ENCODE measurements around the gene RAB11B.
"Not testable (repeated sequence)": the region's sequence is repeated elsewhere in the genome, so short reads cannot be mapped to it uniquely, and the experiment has no call there.

The RAB11B gene

DNA sequence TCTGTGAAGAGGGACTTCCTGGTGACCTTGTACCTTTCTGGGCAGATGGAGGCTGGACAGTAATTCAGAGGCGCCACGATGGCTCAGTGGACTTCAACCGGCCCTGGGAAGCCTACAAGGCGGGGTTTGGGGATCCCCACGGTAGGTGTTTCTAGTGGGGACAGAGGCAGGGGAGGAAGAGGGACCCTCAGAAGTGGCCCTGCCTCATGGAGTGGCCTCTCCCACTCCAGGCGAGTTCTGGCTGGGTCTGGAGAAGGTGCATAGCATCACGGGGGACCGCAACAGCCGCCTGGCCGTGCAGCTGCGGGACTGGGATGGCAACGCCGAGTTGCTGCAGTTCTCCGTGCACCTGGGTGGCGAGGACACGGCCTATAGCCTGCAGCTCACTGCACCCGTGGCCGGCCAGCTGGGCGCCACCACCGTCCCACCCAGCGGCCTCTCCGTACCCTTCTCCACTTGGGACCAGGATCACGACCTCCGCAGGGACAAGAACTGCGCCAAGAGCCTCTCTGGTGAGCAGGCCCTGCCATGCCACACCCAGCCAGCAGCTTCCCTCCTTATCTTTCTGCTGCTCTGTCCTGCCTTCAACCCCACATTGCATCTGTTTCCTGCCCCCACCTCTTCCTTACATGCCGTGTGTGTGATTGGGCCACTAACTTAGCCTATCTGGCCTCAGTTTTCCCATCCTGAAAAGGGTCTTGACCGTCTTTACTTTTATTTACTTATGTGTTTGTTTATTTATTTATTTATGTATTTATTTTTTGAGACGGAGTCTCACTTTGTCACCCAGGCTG is 19.0 kb upstream of the RAB11B start:
- no peak for DNase-seq

DNA sequence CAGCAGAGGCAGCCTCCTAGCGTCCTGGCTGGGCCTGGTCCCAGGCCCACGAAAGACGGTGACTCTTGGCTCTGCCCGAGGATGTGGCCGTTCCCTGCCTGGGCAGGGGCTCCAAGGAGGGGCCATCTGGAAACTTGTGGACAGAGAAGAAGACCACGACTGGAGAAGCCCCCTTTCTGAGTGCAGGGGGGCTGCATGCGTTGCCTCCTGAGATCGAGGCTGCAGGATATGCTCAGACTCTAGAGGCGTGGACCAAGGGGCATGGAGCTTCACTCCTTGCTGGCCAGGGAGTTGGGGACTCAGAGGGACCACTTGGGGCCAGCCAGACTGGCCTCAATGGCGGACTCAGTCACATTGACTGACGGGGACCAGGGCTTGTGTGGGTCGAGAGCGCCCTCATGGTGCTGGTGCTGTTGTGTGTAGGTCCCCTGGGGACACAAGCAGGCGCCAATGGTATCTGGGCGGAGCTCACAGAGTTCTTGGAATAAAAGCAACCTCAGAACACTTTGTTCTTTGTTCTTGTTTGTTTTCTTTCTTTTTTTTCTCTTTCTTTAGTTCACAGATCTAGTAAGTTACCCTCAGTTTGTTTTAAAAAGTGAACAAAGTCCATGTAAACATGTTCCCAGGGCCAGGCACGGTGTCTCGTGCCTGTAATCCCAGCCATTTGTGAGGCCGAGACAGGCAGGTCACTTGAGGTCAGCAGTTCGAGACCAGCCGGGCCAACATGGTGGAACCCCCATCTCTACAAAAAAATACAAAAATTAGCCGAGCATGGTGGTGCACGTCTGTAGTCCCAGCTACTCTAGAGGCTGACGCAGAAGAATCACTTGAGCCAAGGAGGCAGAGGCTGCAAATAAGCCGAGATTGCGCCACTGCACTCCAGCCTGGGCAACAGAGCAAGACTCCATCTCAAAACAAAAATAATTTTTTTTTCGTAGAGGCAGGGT is 16.0 kb upstream of the RAB11B start:
- DNase-seq: no peak

DNA sequence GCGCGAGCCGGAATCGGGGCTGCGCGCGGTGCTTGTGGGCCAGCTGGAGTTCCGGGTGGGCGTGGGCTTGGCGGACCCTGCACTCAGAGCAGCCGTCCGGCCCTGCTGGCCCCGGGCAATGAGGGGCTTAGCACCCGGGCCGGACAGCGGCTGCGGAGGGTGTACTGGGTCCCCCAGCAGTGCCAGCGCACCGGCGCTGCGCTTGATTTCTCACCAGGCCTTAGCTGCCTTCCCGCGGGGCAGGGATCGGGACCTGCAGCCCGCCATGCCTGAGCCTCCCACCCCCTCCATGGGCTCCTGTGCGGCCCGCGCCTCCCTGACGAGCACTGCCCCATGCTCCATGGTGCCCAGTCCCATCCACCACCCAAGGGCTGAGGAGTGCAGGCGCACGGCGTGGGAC is 14.4 kb upstream of the RAB11B start:
- not testable (repeated sequence) for DNase-seq

DNA sequence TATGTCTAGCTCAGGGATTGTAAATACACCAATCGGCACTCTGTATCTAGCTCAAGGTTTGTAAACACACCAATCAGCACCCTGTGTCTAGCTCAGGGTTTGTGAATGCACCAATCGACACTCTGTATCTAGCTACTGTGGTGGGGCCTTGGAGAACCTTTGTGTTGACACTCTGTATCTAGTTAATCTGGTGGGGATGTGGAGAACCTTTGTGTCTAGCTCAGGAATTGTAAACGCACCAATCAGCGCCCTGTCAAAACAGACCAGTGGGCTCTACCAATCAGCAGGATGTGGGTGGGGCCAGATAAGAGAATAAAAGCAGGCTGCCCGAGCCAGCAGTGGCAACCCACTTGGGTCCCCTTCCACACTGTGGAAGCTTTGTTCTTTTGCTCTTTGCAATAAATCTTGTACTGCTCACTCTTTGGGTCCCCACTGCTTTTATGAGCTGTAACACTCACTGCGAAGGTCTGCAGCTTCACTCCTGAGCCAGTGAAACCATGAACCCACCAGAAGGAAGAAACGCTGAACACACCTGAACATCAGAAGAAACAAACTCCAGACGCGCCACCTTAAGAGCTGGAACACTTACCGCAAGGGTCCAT is 13.7 kb upstream of the RAB11B start:
- not testable (repeated sequence) for DNase-seq

DNA sequence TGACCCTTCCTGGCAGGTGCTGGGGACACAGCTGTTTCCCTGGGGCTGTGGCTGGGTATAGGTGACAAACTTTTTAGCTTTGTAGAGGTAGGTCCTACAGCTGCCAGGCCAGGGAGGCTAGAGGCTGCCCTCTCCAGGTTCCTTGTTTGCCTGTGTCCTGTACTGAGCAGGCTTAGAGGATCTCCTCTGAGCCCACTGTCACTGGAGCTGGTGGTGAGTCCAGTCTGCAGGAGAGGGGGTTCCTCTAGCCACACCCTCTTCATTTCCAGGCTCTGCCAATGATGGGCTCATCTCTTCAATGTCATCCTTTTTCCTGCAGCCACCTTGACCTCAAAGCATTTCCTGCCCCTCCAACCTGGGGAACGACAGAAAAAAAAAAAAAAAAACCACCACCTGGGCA is 12.6 kb upstream of the RAB11B start:
- no peak for DNase-seq

DNA sequence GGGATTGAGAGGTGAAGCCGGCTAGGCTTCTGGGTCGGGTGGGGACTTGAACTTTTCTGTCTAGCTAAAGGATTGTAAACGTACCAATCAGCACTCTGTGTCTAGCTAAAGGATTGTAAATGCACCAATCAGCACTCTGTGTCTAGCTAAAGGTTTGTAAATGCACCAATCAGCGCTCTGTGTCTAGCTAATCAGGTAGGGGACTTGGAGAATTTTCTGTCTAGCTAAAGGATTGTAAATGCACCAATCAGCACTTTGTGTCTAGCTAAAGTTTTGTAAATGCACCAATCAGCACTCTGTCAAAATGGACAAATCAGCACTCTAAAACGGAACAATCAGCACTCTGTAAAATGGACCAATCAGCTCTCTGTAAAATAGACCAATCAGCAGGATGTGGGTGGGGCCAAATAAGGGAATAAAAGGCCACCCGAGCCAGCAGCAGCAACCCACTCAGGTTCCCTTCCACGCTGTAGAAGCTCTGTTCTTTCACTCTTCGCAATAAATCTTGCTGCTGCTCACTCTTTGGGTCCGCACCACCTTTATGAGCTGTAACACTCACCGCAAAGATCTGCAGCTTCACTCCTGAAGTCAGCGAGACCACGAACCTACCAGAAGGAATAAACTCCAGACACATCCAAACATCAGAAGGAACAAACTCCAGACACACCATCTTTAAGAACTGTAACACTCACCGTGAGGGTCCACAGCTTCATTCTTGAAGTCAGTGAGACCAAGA is 10.8 kb upstream of the RAB11B start:
- DNase-seq: not testable (repeated sequence)

DNA sequence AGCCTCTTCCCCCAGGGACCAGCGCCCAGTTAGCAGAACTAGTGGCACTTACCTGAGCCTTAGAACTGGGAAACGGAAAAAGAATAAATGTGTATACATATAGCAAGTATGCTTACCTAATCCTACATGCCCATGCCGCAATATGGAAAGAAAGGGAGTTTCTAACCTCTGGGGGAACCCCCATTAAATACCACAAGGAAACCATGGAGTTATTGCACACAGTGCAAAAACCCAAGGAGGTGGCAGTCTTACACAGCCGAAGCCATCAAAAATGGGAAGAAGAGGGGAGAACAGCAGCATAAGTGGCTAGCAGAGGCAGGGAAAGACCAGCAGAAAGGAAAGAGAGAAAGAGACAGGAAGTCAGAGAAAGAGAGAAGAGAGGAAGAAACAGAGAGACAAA is 5.6 kb upstream of the RAB11B start:
- DNase-seq: not testable (repeated sequence)

DNA sequence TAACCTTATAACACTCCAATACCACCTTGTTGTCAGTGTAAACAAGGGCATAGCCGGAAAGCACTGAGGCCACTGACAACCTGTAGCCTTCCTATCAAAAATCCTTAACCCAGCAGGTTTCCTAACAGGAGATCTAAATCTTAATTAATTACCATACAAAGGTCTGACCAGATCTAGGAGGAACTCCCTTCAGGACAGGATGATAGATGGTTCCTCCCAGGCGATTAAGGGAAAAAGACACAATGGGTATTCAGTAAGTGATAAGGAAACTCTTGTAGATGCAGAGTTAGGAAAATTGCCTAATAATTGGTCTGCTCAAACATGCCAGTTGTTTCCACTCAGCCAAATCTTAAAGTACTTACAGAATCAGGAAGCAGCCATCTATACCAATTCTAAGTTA is 5.1 kb upstream of the RAB11B start:
- not testable (repeated sequence) for DNase-seq

DNA sequence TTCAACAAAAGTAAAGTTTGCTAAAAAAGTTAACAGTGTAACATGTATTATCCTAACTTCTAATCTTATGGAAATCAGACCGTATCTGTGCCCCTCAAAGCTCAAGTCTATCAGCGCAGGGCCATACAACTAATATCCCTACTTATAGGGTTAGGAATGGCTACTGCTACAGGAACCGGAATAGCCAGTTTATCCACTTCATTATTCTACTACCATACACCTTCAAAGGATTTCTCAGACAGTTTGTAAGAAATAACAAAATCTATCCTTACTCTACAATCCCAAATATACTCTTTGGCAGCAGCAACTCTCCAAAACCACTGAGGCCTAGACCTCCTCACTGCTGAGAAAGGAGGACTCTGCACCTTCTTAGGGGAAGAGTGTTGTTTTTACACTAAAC is 4.6 kb upstream of the RAB11B start:
- DNase-seq: peak in 1 of 2 experiments; percentile 18

DNA sequence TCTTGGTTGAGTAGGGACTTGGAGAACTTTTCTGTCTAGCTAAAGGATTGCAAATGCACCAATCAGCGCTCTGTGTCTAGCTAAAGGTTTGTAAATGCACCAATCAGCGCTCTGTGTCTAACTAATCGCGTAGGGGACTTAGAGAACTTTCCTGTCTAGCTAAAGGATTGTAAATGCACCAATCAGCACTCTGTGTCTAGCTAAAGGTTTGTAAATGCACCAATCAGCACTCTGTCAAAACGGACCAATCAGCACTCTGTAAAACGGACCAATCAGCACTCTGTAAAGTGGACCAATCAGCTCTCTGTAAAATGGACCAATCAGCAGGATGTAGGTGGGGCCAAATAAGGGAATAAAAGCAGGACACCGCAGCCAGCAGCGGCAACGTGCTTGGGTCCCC is 3.7 kb upstream of the RAB11B start:
- DNase-seq: not testable (repeated sequence)

DNA sequence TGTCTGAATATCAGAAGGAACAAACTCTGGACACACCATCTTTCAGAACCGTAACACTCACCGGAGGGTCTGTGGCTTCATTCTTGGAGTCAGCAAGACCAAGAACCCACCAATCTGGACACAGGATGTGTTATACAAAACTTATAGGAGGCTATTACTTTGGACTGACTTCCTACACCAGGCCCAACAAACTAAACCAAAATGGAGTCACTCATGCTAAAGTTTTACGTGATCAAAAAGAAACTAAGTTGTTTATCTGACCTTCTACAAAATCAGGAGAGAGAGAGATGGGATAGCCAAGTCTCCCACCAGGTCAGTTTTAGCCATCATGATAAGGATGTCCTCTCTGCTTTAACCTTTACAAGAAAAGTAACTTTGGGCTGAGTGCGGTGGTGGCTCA is 3.2 kb upstream of the RAB11B start:
- no peak for DNase-seq

DNA sequence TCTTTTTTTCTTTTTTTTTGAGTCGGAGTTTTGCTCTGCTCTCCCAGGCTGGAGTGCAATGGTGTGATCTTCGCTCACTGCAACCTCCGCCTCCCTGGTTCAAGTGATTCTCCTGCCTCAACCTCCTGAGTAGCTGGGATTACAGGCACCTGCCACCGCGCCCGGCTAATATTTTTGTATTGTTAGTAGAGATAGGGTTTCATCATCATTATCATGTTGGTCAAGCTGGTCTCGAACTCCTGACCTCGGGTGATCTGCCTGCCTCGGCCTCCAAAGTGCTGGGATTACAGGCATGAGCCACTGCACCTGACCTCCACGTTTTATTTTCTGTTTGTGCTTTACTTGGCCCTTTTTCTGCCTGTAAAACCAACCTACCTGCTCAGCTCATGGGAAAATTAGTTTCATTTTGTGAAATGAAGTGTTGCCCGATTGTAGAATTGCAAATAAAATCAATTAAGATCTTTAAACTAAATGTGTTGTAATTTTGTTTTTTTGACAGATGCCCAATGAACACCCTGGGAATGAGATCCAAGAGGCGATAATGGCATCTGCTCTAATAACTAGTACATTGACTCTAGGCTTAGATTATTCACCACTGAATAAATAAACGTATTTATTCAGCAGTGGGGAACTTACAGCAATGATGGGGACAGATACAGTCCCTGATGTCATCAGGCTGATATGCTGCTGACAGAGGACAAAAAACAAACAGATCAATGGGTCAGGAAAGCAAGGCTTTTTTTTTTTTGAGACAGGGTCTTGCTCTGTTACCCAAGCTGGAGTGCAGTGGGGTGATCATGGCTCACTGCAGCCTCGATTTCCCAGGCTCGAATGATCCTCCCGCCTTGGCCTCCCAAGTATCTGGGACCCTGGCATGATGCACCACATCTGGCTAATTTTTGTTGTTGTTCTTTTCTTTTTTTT is 2.2 kb upstream of the RAB11B start:
- DNase-seq: no peak

DNA sequence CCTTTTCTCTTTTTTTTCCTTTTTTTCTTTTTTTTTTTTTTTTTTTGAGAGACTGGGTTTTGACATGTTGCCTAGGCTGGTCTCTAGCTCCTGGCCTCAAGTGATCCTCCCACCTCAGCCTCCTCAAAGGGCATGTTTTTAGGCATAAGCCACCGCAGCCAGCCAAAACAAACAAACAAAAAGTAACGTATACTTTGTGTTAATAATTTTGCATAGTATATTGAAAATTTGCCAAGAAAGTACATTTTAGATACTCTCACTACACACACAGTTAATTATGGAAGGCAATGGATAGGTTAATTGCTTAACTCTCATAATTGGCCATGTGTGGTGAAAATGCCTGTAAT is 1.6 kb upstream of the RAB11B start:
- DNase-seq: no peak

DNA sequence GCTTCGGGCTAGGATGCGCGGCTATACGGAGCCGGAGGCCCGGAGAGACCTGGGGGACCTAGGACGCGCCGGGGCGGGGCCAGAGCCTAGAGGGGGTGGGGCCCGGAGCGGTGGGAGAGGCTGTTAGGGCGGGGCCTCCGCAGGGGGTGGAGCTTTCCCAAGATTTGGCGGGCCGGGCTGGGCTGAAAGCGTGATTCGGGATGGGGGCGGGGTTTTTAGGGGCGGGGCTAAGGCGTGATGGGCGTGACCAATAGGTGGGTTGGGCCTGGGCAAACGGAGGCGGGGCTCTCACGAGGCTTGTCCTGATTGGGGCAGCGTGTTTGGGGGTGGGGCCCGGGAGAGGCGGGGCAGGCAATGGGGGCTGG is 439 bp downstream of the RAB11B start:
- peak; percentile 69 to 95 for DNase-seq

DNA sequence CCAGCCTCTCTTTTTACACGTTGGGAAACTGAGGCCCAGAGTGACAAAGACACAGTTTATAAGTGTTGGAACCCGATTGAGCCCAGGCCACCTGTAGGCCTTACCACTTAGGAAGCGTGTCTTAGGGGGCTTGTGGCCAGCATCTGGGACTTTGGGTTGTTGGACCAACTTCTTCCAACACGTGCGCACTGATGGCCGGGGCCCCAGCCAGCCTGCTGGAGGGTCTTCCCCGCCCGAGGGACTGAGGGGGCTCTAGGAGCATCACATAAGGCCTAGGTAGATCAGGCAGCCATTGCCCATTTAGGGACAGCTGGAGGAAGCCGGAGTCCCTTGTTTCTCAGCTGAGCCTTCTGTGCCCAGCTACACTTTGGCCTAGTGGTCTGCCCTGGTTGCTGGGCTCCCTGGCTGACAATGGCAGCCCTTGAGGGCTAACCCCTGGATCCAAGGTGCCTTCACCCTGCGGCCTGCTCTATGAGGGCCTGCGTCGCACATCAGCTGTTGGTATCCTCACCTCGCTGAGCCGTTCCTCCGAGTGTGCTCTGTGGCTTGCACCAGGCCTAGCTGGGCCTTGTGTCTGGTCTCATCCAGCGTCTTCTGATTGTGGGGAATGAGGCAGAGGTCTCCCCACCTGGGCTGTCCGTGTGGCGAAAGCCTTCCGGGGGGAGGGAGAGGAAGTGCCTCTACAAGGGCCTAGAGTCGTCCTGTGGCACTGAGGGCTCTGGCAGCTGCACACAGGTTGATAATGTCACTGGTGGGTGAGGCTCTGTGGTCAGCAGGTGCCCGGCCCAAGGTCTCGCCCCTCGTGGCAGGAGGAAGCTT is 1.2 kb downstream of the RAB11B start:
- DNase-seq: no peak

DNA sequence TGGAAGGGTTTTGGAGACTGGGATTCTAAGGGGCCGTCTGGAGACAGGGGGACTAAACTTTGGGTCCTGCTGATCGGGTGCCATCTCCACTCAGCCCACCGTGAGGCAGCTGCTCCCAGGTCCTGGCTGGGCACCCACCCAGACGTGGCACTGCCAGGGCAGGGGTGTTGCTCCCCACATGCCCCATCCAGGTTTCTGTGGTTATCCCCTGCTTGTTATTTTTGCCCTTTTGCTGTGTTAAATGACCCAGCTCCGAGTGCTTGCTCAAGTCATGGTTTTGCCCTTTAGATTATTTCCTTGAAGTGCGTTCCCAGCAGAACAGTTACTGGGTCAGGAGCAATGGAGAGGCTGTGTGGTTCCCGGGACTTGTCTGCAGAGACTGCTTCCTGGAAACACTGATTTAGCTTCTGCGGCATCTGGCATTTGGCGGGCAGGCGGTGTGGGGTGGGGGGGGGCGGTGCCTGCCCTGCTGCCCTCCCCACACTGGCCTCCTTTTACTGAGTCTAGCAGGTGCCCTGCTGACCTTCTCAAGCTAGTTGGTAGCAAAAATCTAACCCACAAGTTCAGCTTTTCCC is 1.9 kb downstream of the RAB11B start:
- no peak for DNase-seq

DNA sequence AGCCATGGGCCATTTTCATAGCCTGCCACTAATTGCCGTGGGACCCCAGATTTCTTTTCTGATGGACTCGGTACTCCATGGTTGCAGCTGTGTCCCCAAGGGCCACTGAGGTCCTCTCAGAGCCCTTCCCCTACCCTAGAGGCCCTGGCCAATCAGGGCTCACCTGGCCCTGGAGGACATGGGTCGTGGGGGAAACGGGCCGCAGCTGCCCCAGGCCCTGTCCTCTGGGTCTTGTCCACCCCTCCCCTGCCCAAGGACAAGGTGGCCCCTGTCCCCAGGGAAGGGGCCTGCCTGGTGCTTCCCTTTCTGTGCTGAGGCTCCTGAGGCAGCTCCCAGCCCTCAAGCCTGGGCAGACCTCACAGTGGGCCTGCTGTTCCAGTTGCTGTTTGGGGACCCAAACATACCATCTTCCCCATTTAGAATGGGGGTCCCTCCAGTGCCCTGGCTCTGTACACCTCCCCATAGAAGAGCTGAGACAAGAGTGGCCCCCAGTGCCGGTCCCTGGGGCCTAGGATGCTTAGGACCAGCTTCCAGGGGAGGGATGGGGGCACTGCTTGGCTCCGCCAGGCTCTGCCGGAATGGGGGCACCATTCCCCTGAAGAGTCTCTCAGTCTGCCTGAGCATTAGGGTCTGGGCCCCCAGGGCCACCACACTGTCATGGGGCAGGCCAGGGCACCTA is 3.2 kb downstream of the RAB11B start:
- no peak for DNase-seq

DNA sequence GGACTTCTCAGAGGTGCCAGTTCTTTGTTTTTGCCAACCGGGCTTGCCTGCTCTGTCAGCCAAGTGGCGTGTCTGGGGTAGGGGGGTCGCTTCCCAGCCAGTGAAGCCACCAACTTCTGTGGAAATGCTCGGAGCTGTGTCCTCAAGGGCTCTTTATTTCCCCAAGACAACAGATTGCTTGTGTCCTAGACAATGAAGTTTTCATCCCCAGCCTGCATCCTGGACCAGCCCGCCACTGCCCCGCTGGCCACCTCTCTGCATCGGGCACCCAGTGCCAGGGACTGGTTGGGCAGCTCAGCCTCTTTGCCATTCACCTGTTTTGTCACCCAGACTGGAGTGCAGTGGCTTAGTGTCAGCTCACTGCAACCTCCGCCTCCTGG is 3.7 kb downstream of the RAB11B start:
- DNase-seq: no peak

DNA sequence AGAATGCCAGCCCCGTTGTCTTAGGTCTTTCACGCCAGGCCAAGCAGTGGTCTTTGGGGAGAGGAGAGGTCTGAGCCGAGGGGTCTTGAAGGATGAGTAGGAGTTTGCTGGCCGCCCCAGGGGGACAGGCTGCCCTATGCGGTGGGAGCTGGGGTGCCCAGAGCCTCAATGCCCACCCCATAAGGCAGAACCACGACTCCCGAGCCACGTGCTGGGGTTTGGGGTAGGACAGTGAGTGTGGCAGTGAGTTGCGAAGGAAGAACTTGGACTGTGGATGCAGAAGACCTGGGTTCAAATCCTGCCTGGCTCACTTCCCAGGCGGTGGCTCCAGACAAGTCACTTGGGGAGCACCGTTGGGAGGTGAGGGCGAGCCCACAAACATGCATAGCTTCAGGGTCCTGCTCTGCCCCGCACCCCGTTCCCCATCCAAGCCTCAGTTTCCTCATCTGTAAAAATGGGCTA is 5.5 kb downstream of the RAB11B start:
- DNase-seq: no peak

DNA sequence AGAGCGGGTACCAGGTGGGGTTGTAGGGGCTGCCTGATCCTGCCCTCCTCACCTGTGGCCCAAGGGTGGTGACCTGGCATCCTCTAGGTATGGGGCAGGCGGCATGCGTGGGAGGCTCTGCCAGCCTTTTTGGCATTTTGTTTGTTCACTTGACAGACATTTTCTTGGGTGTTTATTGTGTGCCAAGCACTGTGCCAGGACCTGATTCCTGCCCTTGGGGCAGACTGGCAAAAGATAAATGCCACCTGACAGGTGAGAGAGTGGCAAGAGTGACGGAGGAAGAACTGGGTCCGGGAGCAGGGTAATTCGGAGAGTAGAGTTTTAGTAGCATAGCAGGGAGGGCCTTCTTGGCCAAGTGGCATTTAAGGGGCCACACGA is 6.0 kb downstream of the RAB11B start:
- no peak for DNase-seq

Measured in NCI-H526 (cell line).